ENCODE results near the gene EIF3D. TPM values are rescaled to one million over a fixed set of nuclear protein-coding genes. Genes with fewer than 3 reads are reported as not detected.

Gene EIF3D
- total RNA-seq, 1 donor from 2014 or later = 66.2 TPM

- intact Hi-C loops (cut with DNase I) = loop anchor here (5.0 kb wide), 1 partner anchor 170 kb away; no protein-coding TSS in a partner anchor
- DNase-seq (no peak), ATAC-seq (ENCODE audit: poor library complexity) (no peak)
Observed at GRCh38 chr22:36472689-36473088, 56.3 kb downstream of the EIF3D start.

- DNase-seq = no peak
- intact Hi-C loops (cut with DNase I) = loop anchor here (5.0 kb wide), 1 partner anchor 169 kb away; no protein-coding TSS in a partner anchor
- no peak for ATAC-seq (ENCODE audit: poor library complexity)
Observed at GRCh38 chr22:36471341-36471821, 57.6 kb downstream of the EIF3D start.

- ATAC-seq (ENCODE audit: poor library complexity) (no peak), DNase-seq (no peak)
- intact Hi-C loops (cut with DNase I) = loop anchor here (5.0 kb wide), 1 partner anchor 169 kb away; no protein-coding TSS in a partner anchor
Observed at GRCh38 chr22:36470994-36471331, 58.0 kb downstream of the EIF3D start.

GRCh38 chr22:36470162-36470993 lies 58.6 kb downstream of the EIF3D start:
- DNase-seq (peak; percentile 87), ATAC-seq (ENCODE audit: poor library complexity) (peak; percentile 80)
- intact Hi-C loops (cut with DNase I) = loop anchor here (5.0 kb wide), 1 partner anchor 168 kb away; no protein-coding TSS in a partner anchor

GRCh38 chr22:36469094-36469710 lies 59.8 kb downstream of the EIF3D start:
- DNase-seq (no peak), ATAC-seq (ENCODE audit: poor library complexity) (peak; percentile 9)
- intact Hi-C loops (cut with DNase I) = loop anchor here (5.0 kb wide), 2 partner anchors 82 to 147 kb away; partner anchors contain the start of gene MYH9

- DNase-seq (no peak), ATAC-seq (ENCODE audit: poor library complexity) (peak; percentile 10)
- intact Hi-C loops (cut with DNase I) = loop anchor here (5.0 kb wide), 2 partner anchors 81 to 146 kb away; partner anchors contain the start of gene MYH9
Observed at GRCh38 chr22:36467946-36468345, 61.0 kb downstream of the EIF3D start.

- intact Hi-C loops (cut with DNase I) = loop anchor here (5.0 kb wide), 2 partner anchors 80 to 145 kb away; partner anchors contain the start of gene MYH9
- ATAC-seq (ENCODE audit: poor library complexity) = peak; percentile 51
- DNase-seq = peak; percentile 83
Observed at GRCh38 chr22:36467042-36467810, 61.7 kb downstream of the EIF3D start.

GRCh38 chr22:36466258-36466657 lies 62.7 kb downstream of the EIF3D start:
- intact Hi-C loops (cut with DNase I) = loop anchor here (5.0 kb wide), 2 partner anchors 79 to 144 kb away; partner anchors contain the start of gene MYH9
- ATAC-seq (ENCODE audit: poor library complexity) = no peak
- DNase-seq = no peak

- intact Hi-C loops (cut with DNase I) = loop anchor here (5.0 kb wide), 2 partner anchors 78 to 143 kb away; partner anchors contain the start of gene MYH9
- ATAC-seq (ENCODE audit: poor library complexity) (peak; percentile 61), DNase-seq (peak; percentile 81)
Observed at GRCh38 chr22:36465232-36466021, 63.5 kb downstream of the EIF3D start.

GRCh38 chr22:36464715-36465231 lies 64.2 kb downstream of the EIF3D start:
- ATAC-seq (ENCODE audit: poor library complexity) (no peak), DNase-seq (no peak)
- intact Hi-C loops (cut with DNase I) = loop anchor here (5.0 kb wide), 2 partner anchors 77 to 142 kb away; partner anchors contain the start of gene MYH9

GRCh38 chr22:36463783-36464184 lies 65.2 kb downstream of the EIF3D start:
- DNase-seq (peak; percentile 77), ATAC-seq (ENCODE audit: poor library complexity) (no peak)
- intact Hi-C loops (cut with DNase I) = no loop called here

- intact Hi-C loops (cut with DNase I) = no loop called here
- ATAC-seq (ENCODE audit: poor library complexity) (peak; percentile 26), DNase-seq (peak; percentile 52)
Observed at GRCh38 chr22:36461665-36462649, 67.0 kb downstream of the EIF3D start.

Other genes starting within 250 kb of the EIF3D start
- 138 TPM for gene MYH9, start 141.2 kb downstream of the EIF3D start, total RNA-seq
- gene TXN2, start 47.5 kb downstream of the EIF3D start, total RNA-seq = 123 TPM
- gene FOXRED2, start 22.1 kb downstream of the EIF3D start, total RNA-seq = 10.3 TPM
- gene CACNG2, start 174.6 kb upstream of the EIF3D start, total RNA-seq = not detected
- gene IFT27, start 247.0 kb upstream of the EIF3D start, total RNA-seq = 28.6 TPM

Measured in Right ventricle myocardium superior (tissue), 1 donor.